Smooth muscle cell (in vitro differentiated cells): ENCODE results near the gene MACROH2A1. TPM values are rescaled to one million over a fixed set of nuclear protein-coding genes. Genes with fewer than 3 reads are reported as not detected.

Experiments
- DNase-seq: peaks from one replicate; lab custom pipeline; 2025; ENCODE audit not compliant: unreplicated experiment; lab: John Stamatoyannopoulos, UW
- H2AFZ ChIP-seq: fragments of 200-600 bp; sonication (generic); 2 replicates; pipeline ENCODE4 v1.6.0; 2016; ENCODE audit warnings: antibody characterized with exemption, low read depth, mild to moderate bottlenecking
- H3F3A ChIP-seq: fragments of 200-600 bp; sonication (generic); 2 replicates; pipeline ENCODE4 v1.6.0; 2017; ENCODE audit warnings: antibody characterized with exemption, low read depth
- H3K27ac ChIP-seq: fragments of 200-600 bp; sonication (generic); 2 replicates; pipeline ENCODE4 v1.5.1; 2016; ENCODE audit warnings: low read depth, mild to moderate bottlenecking
- H3K27me3 ChIP-seq: fragments of 200-600 bp; sonication (generic); 2 replicates; pipeline ENCODE4 v1.6.1; 2016; ENCODE audit warnings: low read depth, mild to moderate bottlenecking
- H3K36me3 ChIP-seq: fragments of 200-600 bp; sonication (generic); 2 replicates; pipeline ENCODE4 v1.5.1; 2016; ENCODE audit warnings: low read depth
- H3K4me1 ChIP-seq: fragments of 200-600 bp; sonication (generic); 2 replicates; pipeline ENCODE4 v1.5.1; 2016; ENCODE audit warnings: low read depth
- H3K4me2 ChIP-seq: fragments of 200-600 bp; sonication (generic); 2 replicates; pipeline ENCODE4 v1.6.0; 2016; ENCODE audit warnings: mild to moderate bottlenecking
- H3K4me3 ChIP-seq: fragments of 200-600 bp; sonication (generic); 2 replicates; pipeline ENCODE4 v1.5.1; 2016; ENCODE audit warnings: mild to moderate bottlenecking
- H3K79me2 ChIP-seq: fragments of 200-600 bp; sonication (generic); 2 replicates; pipeline ENCODE4 v1.6.0; 2016; ENCODE audit warnings: low read depth, mild to moderate bottlenecking
- H3K9ac ChIP-seq: fragments of 200-600 bp; sonication (generic); 2 replicates; pipeline ENCODE4 v1.6.0; 2016; ENCODE audit warnings: low read depth
- H3K9me3 ChIP-seq: fragments of 200-600 bp; sonication (generic); replicated peaks from 2 replicates; pipeline ENCODE4 v1.5.1; 2016; ENCODE audit warnings: low read depth
- H4K20me1 ChIP-seq: fragments of 200-600 bp; sonication (generic); 2 replicates; pipeline ENCODE4 v1.6.0; 2016; ENCODE audit warnings: low read depth
- CTCF ChIP-seq: fragments of 200-600 bp; sonication (generic); IDR thresholded peaks from 2 replicates; pipeline ENCODE4 v1.5.1; 2017; ENCODE audit warnings: borderline replicate concordance, mild to moderate bottlenecking, antibody characterized with exemption; ENCODE audit not compliant: insufficient read depth, poor library complexity, severe bottlenecking
- WGBS: methylation state at CpG from one replicate; pipeline ENCODE4 v1.1.7; 2016; ENCODE audit warnings: low lambda C conversion rate; 5-methylcytosine and 5-hydroxymethylcytosine counted together
- polyA plus RNA-seq: library from polyadenylated mRNA; unstranded; fragments of >200 nt; fragmentation: Nextera tagmentation; extraction: Ambion mirVana; gene quantifications from 2 replicates; pipeline ENCODE4 v1.2.1, GENCODE V29; 2016
- total RNA-seq: library from RNA; depleted of rRNA; stranded (reverse); fragments of >200 nt; gene quantifications from 2 replicates; pipeline ENCODE4 v1.2.3, GENCODE V29; 2014

MACROH2A1 gene
- total and polyA plus RNA-seq, 2 experiments from 2014 or later = 309 to 371 TPM

- no peaks in the 10 kb centered on the region for H3K27me3 ChIP-seq
- H3K4me1 ChIP-seq = peaks cover 7% of the 10 kb centered on the region
- no peak overlapping the region for H3K4me2 ChIP-seq
- H4K20me1 ChIP-seq = no peaks in the 10 kb centered on the region
- H2AFZ ChIP-seq = no peak overlapping the region
- DNase-seq = no peak
- no peaks in the 10 kb centered on the region for H3K36me3 ChIP-seq
- H3F3A ChIP-seq = peaks cover 11% of the 10 kb centered on the region
- WGBS = 93% methylated on average over 17 of the region's 18 CpGs
- H3K9ac ChIP-seq = no peak overlapping the region
- H3K4me3 ChIP-seq = no peak overlapping the region
- no peak overlapping the region for H3K27ac ChIP-seq
- no peaks in the 10 kb centered on the region for H3K9me3 ChIP-seq
- H3K79me2 ChIP-seq = no peaks in the 10 kb centered on the region
- no peak for TF ChIP-seq CTCF
Observed at GRCh38 chr5:135329913-135330797, 68.9 kb downstream of the MACROH2A1 start.

GRCh38 chr5:135329066-135329912 is 69.7 kb downstream of the MACROH2A1 start:
- H3K4me1 ChIP-seq = peaks cover 1% of the 10 kb centered on the region
- no peak overlapping the region for H3K4me2 ChIP-seq
- H3K9me3 ChIP-seq = no peaks in the 10 kb centered on the region
- H3F3A ChIP-seq = peaks cover 6% of the 10 kb centered on the region
- no peak overlapping the region for H3K27ac ChIP-seq
- H3K4me3 ChIP-seq = no peak overlapping the region
- H2AFZ ChIP-seq = no peak overlapping the region
- H3K79me2 ChIP-seq = no peaks in the 10 kb centered on the region
- H3K36me3 ChIP-seq = no peaks in the 10 kb centered on the region
- no peak for TF ChIP-seq CTCF
- H3K27me3 ChIP-seq = no peaks in the 10 kb centered on the region
- 95% methylated on average over 16 of the region's 16 CpGs for WGBS
- no peaks in the 10 kb centered on the region for H4K20me1 ChIP-seq
- no peak for DNase-seq
- no peak overlapping the region for H3K9ac ChIP-seq

- WGBS = 98% methylated on average over 5 of the region's 5 CpGs
- no peaks in the 10 kb centered on the region for H3K27me3 ChIP-seq
- H4K20me1 ChIP-seq = no peaks in the 10 kb centered on the region
- TF ChIP-seq CTCF = no peak
- H3K4me2 ChIP-seq = no peak overlapping the region
- H3K9ac ChIP-seq = no peak overlapping the region
- H3F3A ChIP-seq = peaks cover 5% of the 10 kb centered on the region
- H2AFZ ChIP-seq = no peak overlapping the region
- H3K4me1 ChIP-seq = no peaks in the 10 kb centered on the region
- H3K4me3 ChIP-seq = no peak overlapping the region
- DNase-seq = no peak
- no peaks in the 10 kb centered on the region for H3K9me3 ChIP-seq
- H3K79me2 ChIP-seq = no peaks in the 10 kb centered on the region
- H3K36me3 ChIP-seq = no peaks in the 10 kb centered on the region
- no peak overlapping the region for H3K27ac ChIP-seq
Observed at GRCh38 chr5:135328128-135328687, 70.8 kb downstream of the MACROH2A1 start.
